ENCODE measurements around the gene RABGAP1L.
"Not testable (repeated sequence)": the region's sequence is repeated elsewhere in the genome, so short reads cannot be mapped to it uniquely, and the experiment has no call there.

RABGAP1L gene

DNA sequence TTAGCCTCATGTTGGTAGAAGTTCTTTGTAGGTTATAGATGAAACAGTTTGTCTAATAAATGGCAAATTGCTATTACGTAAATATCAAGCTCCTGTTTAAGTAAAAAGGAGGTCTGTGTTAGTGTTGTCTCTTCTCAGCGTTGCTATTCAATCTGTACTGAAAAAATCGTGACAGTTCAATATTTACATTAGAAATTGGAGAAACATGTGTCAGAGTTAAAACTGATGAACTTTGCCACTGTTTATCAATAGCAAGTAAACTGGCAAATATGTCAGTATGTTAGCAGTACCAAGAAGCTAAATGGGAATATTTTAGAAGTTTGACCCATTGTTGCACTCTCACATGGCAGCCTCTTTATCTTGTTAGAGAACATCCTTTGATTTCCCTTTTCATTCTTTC is 506.9 kb downstream of the RABGAP1L start:
- no peak for DNase-seq (ENCODE audit: low read depth)

DNA sequence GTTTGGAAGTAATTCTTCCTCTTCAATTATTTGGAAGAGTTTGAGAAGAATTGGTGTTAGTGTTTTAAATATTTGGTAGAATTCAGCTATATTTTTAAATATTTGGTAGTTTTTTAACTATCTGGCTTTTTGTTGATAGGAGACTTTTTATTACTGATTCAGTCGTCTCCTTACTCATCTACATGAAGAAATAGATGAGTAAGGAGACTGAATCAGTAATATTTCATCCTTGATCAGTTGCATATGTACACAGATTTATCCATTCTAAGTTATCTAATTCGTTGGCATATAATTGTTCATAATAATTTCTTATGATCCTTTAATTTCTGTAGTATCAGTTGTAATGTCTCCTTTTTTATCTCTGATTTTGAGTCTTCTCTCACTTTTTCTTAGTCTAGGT is 512.5 kb downstream of the RABGAP1L start:
- DNase-seq (ENCODE audit: low read depth), result no peak

DNA sequence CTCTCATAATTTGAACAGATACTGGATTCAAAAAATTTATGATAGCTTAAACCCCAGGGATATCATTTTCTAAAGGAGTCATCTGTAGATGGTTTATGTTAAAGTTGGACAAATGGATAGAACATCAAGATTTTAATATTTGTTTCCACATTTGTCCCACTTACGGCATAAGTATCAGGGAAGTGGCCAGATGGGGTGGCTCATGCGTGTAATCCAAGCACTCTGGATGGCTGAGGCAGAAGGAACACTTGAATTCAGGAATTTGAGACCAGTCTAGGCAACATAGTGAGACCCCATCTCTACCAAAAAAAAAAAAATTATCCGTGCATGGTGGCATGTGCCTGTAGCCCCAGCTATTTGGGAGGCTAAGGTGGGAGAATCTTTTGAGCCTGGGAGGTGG is 517.5 kb downstream of the RABGAP1L start:
- DNase-seq (ENCODE audit: low read depth), result no peak

DNA sequence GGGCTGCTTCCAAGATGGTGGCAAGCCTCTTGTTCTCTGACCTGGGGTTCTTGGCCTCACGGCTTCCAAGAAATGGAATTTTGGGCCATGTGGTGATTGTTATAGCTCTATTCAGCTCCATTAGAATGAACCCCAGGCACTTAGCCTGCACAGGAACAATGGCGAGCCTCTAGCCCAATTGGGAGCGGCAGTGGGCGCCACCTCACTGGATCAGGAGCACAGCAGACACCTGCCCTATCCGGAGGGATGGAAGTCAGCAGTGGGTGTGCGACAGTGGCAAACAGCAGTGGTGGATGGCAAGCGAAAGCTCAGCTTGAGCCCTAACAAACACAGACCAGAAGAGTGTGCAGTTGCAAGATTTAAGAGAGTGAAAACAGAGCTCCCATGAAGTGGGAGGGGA is 519.3 kb downstream of the RABGAP1L start:
- no peak for DNase-seq (ENCODE audit: low read depth)

DNA sequence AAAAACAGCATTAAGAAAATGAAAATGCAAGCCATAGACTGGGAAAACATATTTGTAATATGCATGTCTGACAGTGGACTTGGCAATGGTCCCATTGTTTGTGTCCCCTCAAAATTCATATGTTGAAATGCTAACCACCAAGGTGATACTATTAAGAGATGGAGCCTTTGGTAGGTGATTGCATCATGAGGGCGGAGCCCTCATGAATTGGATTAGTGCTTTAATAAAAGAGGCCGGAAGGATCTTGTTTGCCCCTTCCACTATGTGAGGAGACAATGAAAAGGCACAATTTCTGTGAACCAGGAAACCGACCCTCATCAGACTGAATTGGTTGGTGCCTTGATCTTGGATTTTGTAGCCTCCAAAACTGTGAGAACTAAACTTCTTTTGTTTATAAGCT is 520.8 kb downstream of the RABGAP1L start:
- no peak for DNase-seq (ENCODE audit: low read depth)

DNA sequence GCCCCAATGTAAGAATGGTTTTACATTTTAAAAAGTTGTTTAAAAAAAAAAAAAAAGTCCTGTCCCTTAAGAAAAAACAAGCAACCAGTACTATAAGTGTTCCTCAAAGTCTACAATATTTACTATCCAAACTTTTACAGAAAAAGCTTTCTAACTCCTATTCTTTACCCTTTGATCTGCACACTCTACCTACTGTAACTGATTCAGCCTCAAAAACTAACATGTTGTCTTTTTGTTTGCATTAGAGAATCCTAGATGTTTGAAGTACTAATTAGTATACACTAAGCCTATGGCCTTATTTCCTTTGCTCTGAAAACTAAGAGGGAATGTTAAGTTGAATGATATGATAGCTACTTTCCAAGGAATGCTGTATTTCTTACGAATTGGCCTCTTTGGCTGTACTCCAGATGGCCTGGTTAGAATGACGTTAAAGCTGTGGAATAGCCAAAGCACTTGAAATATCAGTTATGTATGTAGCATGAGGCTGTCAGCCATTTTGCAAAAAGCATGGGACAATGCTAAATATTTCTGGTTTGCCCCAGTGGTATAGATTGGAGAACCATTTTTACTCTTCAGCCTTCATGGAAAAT is 523.2 kb downstream of the RABGAP1L start:
- no peak for DNase-seq (ENCODE audit: low read depth)

DNA sequence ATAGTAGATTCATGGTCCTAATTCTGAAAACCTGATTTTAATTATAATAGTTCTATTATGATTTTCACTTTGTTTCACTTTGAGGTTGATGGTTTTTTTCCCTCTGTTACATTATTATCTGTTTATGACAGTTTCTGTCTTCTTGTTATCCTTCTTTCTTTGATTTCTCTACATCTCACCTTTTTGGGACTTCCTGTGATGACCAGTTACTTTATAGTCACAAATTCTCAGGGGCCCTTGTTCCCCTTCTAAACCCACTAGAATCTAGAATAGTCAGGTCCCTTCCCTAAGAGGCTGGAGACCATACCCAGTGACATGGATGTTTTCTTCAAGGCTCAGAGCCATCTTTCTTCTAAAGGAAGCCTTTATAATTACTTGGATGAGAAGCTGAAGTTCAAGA is 526.9 kb downstream of the RABGAP1L start:
- DNase-seq (ENCODE audit: low read depth), result no peak

DNA sequence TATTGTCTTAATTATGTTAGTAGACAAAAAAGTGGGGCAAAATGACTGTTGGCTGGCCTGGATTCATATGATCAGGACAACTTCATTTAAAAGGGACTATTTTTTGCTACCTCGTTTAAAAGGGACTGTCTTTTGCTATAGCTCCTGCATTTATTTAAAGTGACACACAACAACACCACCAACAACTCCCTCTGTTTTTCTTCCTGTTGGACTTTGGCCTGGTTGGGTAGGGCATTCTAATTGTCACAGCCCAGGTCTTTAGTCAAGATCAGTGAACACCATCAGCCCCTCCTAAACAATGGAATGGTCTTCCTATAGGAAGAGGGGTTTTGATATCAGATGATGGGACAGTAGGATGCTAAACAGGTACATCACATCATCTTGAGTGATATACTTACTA is 530.2 kb downstream of the RABGAP1L start:
- no peak for DNase-seq (ENCODE audit: low read depth)

DNA sequence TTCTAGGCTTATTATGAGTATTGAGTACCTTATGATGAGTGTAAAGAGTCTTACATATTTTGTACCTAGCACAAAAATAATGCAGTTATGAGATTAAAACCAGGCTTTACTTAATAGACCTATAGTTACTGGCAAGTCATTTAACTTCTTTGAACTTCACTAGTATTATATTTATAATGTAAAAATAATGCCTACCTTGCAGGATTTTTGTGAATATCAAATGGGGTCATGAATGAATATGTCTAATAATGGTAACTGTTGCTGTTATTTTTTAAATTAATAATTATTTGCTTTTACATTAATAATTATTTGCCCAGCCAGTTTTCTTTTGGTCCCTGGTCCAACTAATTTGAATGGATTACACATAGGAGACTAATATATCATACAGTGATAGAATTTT is 530.9 kb downstream of the RABGAP1L start:
- DNase-seq (ENCODE audit: low read depth), result no peak

DNA sequence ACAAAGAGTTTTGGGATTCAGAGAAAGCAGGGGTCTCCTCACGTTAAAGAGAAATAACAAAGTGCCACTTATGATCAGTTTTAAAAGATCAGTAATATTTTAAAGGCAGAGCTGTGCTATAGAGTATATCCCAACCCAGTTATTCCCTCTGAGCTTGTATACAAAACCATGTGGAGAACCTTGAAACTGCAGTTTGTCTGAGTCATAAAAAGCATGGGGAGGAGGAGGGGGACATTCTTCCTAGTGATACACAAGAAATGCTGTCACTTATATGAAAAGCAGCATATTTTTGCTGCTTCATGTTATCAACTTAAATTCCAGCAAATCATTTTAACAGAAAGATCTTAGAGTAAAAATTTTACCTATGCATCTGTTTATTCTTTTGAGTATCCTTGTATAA is 533.0 kb downstream of the RABGAP1L start:
- no peak for DNase-seq (ENCODE audit: low read depth)

DNA sequence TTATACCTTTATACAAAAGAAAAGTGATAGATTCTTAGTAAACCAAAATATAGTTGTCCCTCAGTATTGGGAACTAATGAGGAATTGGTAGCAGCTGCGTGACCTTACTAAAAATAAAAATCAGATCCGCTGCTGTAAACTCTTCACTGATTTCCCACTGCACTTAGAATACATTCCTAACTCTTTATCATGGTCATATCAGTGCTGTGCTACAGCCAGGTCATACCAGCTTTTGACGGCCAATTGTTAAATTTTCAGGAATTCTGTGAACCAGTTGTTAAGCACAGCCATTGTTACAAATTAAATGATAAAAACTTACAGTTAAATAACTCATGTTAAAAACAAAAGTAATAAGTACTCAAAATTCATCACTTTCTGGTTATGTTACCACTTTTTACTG is 533.8 kb downstream of the RABGAP1L start:
- no peak for DNase-seq (ENCODE audit: low read depth)

DNA sequence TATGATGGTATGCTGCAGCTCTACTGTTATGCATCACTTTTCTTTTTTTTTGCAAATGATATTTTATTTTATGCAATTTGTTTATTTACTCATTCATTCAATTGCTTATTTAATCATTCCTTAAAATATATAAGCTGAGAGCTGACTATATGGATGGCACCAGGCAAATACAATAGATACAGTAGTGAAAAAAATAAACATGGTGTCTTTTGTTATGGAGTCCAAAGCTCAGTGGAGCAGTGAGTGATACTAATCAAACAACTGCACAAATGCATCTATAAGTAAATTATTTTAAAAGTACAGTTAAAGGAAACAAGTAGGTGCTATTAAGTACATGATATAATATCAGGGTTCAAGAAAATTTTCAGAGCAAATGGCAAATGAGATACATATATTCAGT is 534.2 kb downstream of the RABGAP1L start:
- DNase-seq (ENCODE audit: low read depth), result not testable (repeated sequence)

DNA sequence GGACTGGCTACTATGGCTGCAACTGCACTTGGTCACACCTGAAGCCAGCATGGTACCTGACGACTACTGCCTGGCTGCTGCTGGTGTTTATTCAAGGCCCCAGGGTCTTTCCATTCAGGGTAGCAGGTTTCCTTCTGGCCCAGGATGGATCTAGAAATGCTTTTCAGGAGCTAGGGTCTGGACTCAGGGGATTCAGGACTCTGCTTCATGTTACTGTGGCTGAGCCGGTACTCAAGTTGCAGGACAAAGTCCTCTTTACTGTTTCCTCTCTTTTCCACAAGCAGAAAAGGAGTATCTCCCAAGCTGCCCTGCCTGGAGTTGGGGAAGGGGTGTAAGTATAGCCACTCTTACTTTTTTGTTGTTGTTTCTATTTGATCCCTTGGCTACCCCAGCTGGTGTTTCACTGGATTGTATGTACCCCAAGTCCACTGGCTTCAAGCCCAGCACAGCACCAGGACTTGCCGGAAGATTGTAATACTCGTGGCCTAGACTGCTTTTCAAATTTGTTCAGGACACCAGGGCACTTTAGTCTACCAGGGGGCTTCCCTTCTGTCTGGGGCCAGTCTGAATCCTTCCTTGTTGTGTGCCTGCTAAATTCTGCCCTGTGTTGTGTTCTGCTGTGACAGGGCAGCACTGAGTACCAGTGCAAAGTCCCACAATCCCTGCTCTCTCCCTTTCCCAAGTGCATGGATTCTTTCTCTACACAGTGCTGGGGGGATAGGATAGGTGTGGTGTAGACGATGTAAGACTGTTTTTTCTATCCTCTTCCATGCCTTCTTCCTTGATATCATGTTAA is 536.9 kb downstream of the RABGAP1L start:
- DNase-seq (ENCODE audit: low read depth), result no peak

DNA sequence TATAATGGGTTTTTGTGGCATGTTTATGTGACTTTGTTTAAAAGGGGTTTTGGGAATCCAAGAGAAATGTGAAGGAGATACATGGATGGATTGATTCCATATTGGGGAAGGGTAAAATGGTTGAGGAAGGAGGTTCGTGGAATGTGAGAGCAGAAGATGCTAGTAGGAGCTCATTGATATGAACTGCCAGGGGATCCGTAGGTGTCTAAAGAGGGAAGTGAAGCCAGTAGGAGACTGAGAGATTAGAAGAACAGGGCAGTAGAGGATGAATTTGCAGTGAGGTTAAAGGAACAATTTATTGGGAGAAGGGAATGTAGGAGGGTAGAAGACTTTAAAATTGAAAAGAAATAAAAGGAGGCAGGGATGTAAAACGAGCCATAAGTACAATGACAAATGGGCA is 541.0 kb downstream of the RABGAP1L start:
- DNase-seq (ENCODE audit: low read depth), result no peak

DNA sequence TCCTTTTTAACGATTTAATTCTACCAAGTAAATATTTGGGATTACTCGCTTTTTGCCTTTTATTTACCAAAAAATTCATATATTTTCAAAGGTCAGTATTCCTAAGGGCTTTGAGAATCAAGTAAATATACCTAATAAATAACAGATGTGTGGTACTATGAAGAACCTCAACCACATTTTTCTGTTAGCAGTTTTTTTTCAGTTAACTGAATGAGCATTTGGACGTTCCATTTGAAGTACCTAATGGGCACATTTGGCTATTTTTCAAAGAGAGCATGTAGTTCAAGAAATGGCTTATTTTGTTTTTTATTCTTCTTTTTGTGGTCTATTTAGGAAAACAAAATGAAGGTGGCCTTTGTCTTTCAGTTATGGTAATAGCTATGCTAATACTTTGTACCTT is 541.5 kb downstream of the RABGAP1L start:
- DNase-seq (ENCODE audit: low read depth), result no peak

DNA sequence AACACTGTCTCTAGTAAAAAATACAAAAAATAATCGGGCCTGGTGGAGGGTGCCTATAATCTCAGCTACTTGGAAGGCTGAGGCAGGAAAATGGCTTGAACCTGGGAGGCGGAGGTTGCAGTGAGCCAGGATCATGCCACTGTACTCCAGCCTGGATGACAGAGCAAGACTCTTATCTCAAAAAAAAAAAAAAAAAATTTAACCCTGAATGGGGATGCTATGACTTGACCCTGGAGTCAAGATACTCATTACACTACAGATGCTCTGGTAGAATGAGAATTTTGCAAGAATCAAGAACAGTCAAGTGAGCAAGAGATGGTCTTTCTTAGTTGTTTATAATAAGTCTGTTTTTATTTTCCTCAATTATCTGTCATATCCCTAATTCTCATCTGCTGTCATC is 542.2 kb downstream of the RABGAP1L start:
- no peak for DNase-seq (ENCODE audit: low read depth)

DNA sequence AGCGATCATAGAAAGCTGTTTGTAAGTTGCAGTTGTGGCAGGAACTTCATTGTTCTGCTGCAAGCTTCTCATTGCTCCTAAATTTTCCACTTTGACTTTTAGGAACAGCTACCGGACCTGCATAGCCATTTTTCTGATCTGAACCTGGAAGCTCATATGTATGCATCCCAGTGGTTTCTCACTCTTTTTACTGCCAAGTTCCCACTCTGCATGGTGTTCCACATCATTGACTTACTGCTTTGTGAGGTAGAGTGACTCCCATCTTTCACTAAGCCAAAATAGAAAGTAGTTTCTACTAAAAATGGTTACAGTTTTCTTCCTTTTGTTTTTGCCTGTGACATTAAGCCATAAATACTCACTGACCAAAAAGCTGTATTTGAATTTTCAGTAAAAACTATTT is 542.7 kb downstream of the RABGAP1L start:
- no peak for DNase-seq (ENCODE audit: low read depth)

DNA sequence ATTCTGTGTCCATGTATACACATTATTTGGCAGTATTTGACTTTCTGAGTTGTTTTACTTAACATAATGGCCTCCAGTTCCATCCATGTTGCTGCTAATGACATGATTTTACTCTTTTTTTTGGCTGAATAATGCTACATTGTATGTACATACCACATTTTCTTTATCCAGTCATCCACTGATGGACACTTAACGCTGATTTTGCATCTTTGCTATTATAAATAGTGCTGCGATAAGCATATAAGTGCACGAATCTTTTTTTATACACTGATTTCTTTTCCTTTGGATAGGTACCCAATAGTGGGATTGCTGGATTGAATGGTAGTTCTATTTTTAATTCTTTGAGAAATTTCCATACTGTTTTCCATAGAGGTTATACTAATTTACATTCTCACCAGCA is 544.0 kb downstream of the RABGAP1L start:
- DNase-seq (ENCODE audit: low read depth), result no peak

DNA sequence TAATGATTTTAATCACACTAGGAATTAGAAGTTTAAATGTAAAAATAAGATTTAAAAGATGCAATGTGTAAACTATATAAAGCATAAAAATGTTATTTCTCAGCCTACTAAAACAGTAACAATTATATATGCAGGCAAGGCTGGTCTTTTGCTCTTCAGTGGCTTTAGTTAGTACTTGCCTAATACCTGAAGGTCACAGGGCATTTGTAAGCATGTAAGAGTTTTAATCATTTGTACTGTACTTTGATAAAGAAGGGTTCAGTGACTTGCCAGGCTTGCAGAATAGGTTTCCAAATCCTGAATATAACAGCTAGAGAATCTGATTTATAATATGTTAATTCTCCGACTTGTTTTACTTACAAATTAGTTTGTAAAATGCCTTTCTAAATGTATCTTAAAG is 545.0 kb downstream of the RABGAP1L start:
- no peak for DNase-seq (ENCODE audit: low read depth)

DNA sequence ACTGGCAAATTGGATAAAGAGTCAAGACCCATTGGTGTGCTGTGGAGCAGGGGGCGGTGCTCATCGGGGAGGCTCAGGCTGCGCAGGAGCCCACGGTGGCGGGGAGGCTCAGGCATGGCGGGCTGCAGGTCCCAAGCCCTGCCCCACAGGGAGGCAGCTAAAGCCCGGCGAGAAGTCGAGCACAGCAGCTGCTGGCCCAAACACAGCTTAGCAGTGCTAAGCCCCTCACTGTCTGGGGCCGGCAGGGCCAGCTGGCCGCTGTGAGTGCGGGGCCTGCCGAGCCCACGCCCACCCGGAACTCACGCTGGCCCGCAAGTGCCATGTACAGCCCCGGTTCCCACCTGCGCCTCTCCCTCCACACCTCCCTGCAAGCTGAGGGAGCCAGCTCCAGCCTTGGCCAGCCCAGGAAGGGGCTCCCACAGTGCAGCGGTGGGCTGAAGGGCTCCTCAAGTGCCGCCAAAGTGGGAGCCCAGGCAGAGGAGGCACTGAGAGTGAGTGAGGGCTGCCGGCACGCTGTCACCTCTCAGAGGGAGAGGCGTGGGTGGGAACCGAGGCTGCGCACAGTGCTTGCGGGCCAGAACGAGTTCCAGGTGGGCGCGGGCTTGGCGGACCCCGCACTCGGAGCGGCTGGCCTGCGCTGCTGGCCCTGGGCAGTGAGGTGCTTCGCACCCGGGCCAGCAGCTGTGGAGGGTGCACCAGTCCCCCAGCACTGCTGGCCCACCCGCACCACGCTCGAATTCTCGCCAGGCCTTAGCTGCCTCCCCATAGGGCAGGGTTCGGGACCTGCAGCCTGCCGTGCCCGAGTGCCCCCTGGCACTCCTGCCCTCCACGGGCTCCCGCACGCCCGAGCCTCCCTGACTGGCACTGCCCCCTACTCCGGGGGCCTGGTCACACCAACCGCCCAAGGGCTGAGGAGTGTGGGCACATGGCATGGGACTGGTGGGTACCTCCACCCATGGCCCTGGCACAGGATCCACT is 551.8 kb downstream of the RABGAP1L start:
- DNase-seq (ENCODE audit: low read depth), result no peak

DNA sequence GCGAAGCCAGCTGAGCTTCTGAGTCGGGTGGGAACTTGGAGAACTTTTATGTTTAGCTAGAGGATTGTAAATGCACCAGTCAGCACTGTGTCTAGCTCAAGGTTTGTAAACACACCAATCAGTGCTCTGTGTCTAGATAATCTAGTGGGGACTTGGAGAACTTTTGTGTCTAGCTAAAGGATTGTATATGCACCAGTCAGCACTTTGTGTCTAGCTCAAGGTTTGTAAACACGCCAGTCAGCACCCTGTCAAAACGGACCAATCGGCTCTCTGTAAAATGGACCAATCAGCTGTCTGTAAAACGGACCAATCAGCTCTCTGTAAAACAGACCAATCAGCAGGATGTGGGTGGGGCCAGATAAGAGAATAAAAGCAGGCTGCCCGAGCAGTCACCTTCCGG is 552.5 kb downstream of the RABGAP1L start:
- not testable (repeated sequence) for DNase-seq (ENCODE audit: low read depth)

DNA sequence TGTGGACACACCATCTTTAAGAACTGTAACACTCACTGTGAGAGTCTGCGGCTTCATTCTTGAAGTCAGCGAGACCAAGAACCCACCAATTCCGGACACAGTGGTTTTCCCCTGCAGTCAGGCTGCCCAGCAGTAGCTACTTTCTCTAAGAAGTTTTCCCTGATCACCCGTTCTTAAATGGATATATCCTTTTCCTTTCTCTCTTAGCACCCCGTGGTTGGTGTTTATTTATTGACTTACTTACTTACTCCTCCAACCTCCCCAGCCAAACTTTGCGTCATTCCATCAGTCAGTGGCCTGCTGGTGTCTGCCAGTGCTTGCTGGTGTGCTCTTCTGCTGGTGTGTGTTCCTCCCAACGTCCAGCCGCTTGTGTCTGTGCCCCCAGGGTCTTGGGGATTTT is 553.2 kb downstream of the RABGAP1L start:
- DNase-seq (ENCODE audit: low read depth), result no peak

DNA sequence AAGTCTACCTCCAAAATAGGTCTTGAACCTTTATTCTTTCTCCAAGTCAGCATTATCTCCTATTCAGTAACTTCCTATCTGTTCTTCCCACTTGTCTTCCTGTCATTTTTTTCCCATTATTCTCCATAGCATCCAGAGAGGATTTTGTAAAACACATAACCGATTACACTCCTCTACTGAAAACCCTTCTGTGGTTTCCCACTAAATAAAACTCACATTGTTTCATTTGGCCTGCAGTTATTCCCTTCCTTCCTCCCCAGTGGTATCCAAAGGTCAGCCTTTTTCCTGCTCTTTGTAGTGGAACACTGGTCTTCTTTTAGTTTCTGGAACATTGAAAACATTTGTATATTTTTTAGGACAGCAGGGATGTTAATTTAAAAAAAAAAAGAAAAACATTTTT is 554.5 kb downstream of the RABGAP1L start:
- DNase-seq (ENCODE audit: low read depth), result no peak
